A549 treated with CpdA at 1 μM for 4 hours (cell line): ENCODE results near the gene LRRC39. TPM values are rescaled to one million over a fixed set of nuclear protein-coding genes. Genes with fewer than 3 reads are reported as not detected.

Source experiments
- total RNA-seq: library from RNA; stranded (reverse); fragments of 200-300 nt; extraction: Qiagen RNA extraction; gene quantifications from 5 replicates; pipeline ENCODE4 v1.2.3, GENCODE V29; 2022; ENCODE audit warnings: low read depth

Gene LRRC39
- 0.09 to 0.15 TPM in 2 of 5 replicates, not detected in the others for total RNA-seq

DNA sequence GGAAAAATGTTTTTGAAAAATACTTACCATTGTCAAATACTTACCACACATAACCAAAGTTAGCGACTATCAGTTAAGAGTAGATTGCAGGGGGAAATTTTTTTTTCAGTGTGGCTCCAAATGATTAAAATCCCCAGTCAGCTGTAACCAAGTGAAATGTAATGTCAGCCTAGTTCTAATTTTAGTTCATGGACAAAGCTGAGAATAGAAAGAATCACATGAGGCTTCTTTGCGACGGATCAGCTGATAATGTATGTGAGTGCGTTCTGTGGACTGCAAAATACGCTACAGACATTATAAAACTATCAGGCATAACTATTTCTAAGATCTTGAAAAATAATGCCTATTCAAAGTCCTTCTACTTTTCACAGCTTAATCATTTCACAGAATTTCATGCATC lies at the start of gene LRRC39:
TSS of gene LRRC39 (minus strand) at position 166 of the 400 bp plus-strand sequence. CDS start 9,740 bp downstream, outside the sequence.

DNA sequence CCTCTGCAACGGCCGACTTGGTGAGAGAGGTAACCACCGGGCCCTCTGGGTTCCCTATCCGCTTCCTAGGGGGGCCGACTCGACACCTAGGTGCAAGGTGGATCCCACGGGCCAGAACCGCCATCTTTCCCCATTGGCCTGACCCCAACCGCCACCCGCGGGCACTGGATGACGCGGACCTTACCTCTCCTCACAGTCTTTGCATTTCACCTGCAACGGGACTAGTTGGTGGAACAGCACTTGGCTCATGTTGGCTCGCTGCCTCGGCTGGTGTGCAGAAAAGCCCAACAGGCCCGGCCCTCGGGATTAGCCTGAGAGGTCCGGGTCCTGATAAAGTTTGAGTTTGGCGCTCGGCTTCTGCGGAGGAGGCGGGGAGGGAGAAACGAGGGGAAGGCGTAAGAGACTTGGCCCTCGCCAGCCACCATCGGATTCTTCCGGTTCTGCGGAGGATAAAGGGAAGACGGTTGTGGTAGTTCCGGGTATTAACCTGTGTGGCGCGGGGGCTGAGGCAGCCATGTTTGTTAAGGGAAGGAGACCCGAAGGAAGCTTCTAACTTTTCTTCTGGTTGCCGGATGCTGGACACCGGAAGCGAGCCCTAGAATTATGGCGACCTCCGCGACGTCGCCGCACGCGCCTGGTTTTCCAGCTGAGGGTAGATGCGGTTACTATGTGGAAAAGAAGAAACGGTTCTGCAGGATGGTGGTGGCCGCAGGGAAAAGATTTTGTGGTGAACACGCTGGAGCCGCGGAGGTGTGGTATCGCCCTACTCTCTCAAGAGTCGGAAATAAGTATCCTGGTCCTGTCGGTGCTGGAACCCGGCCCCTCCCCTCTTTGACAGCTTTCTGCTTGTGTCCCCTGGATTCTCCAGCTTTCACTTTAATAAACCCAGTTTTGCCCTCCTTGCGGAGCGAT lies 45.2 kb downstream of the LRRC39 start, which contains the start of the genes SASS6 and TRMT13:
TSS of gene SASS6 (minus strand) at position 365 of the 912 bp plus-strand sequence. CDS start at position 249, 116 bp downstream.
TSS of gene TRMT13 (plus strand) at position 598 of the 912 bp plus-strand sequence. CDS start at position 604, 6 bp downstream.

Other genes with a start within 250 kb of the LRRC39 start
- gene SLC35A3, start 208.3 kb downstream of the LRRC39 start, total RNA-seq = 6.6 to 10.1 TPM (median 7.3 TPM) in 5 replicates
- 3.9 to 4.5 TPM (median 4.3 TPM) in 5 replicates for gene SASS6, start 45.3 kb downstream of the LRRC39 start, total RNA-seq
- 6.1 to 9.8 TPM (median 6.9 TPM) in 5 replicates for gene TRMT13, start 45.1 kb downstream of the LRRC39 start, total RNA-seq
- 3.2 to 4.6 TPM (median 4.2 TPM) in 5 replicates for gene DBT, start 71.6 kb upstream of the LRRC39 start, total RNA-seq
- gene RTCA, start 88.0 kb upstream of the LRRC39 start, total RNA-seq = 21.3 to 22.4 TPM (median 22.0 TPM) in 5 replicates
- 2.5 to 3.2 TPM (median 2.6 TPM) in 5 replicates for gene CDC14A, start 174.2 kb upstream of the LRRC39 start, total RNA-seq